Subcutaneous abdominal adipose tissue (tissue), 5 donors: ENCODE data around the gene PDZRN3.

Source experiments
- H3K27ac ChIP-seq: one replicate; pipeline ENCODE4 v1.7.0; 2013; ENCODE audit warnings: low read depth, mild to moderate bottlenecking, inconsistent platforms, low read length, moderate library complexity
- H3K27me3 ChIP-seq, 5 donors: one replicate each; pipeline ENCODE4 v1.7.0; 2013; ENCODE audit warnings: low read length in 5 of 5, inconsistent platforms in 1 of 5; ENCODE audit not compliant: control insufficient read depth in 5 of 5, insufficient read depth in 4 of 5
- H3K36me3 ChIP-seq, 5 donors: one replicate each; pipeline ENCODE4 v1.7.0; 2013; ENCODE audit warnings: low read length in 5 of 5; ENCODE audit not compliant: control insufficient read depth in 5 of 5, insufficient read depth in 5 of 5
- H3K4me1 ChIP-seq, 5 donors: one replicate each; pipeline ENCODE4 v1.7.0; 2013; ENCODE audit warnings: low read length in 5 of 5, mild to moderate bottlenecking in 3 of 5, moderate library complexity in 1 of 5; ENCODE audit not compliant: control insufficient read depth in 5 of 5, insufficient read depth in 5 of 5
- H3K4me3 ChIP-seq, 5 donors: one replicate each; pipeline ENCODE4 v1.7.0; 2013; ENCODE audit warnings: low read length in 5 of 5, low read depth in 1 of 5
- H3K9ac ChIP-seq, 5 donors: one replicate each; pipeline ENCODE4 v1.7.0; 2013; ENCODE audit warnings: low read length in 5 of 5, mild to moderate bottlenecking in 4 of 5, moderate library complexity in 3 of 5
- H3K9me3 ChIP-seq, 5 donors: one replicate each; pipeline ENCODE4 v1.7.0; 2013; ENCODE audit warnings: low read length in 5 of 5; ENCODE audit not compliant: control insufficient read depth in 5 of 5
- donor health status: healthy.
- donor health status: healthy.
- donor health status: healthy.
- donor health status: healthy.
- donor health status: healthy.

Gene PDZRN3

GRCh38 chr3:73351423-73352071 is 273.2 kb downstream of the PDZRN3 start:
- Histone ChIP-seq H3K4me3 (no peak overlapping the region), H3K36me3 (no peaks in the 10 kb centered on the region), H3K9me3 (no peaks in the 10 kb centered on the region), H3K9ac (no peak overlapping the region), H3K27ac (no peak overlapping the region), H3K4me1 (peaks cover 0 to 14% (median 10%) of the 10 kb centered on the region in 5 donors), H3K27me3 (peaks cover 0 to 5% (median 0%) of the 10 kb centered on the region in 5 donors)

DNA sequence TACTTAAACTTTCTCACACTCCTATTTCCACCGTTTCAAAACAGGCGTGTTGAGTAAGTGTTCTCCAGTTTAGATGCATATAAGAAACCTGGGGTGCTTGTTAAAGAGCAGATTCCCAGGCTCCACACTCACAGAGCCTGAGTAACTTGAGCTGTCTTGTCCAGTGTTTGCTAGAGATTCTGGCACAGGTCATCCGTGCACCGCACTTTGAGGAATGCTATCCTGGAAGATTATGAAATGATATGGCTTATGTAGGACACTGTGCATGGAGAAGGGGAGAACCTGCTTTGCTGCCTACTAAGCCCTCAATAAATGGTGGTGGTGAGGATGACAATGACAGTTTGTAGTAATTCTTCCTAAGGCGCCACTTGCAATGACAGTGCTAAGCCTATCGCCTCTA is 273.7 kb downstream of the PDZRN3 start:
- Histone ChIP-seq H3K4me3 (no peak overlapping the region), H3K9me3 (no peaks in the 10 kb centered on the region), H3K27me3 (peaks cover 0 to 5% (median 0%) of the 10 kb centered on the region in 5 donors), H3K4me1 (peaks cover 0 to 14% (median 10%) of the 10 kb centered on the region in 5 donors), H3K27ac (no peak overlapping the region), H3K9ac (no peak overlapping the region), H3K36me3 (no peaks in the 10 kb centered on the region)

- H3K9me3 ChIP-seq: no peaks in the 10 kb centered on the region
- H3K4me3 ChIP-seq: no peak overlapping the region
- no peak overlapping the region for H3K27ac ChIP-seq
- H3K4me1 ChIP-seq: peaks cover 0 to 14% (median 10%) of the 10 kb centered on the region in 5 donors
- H3K27me3 ChIP-seq: peaks cover 0 to 5% (median 0%) of the 10 kb centered on the region in 5 donors
- H3K9ac ChIP-seq: no peak overlapping the region
- H3K36me3 ChIP-seq: no peaks in the 10 kb centered on the region
Measured at GRCh38 chr3:73349657-73350056, 275.1 kb downstream of the PDZRN3 start.

DNA sequence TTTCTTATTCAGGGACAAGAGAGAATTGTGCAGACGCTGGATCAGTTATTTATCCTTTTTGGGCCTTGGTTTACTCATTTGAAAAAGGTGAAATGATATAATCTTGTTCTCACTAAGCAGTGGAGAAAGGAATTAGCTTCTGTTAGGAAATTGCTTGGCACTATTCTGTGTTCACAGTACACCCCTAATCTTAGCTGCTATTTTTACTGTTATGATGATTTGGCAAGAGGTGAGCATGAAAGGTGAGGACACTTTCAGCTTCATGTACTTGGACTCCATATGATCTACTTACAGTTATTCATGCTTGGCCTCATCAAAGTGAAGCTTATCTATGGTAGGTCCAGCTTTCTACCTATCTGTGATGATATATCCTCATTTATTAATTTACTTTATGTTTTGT is 282.7 kb downstream of the PDZRN3 start:
- H3K27ac ChIP-seq: no peak overlapping the region
- peaks cover 0 to 3% (median 0%) of the 10 kb centered on the region in 5 donors for H3K9me3 ChIP-seq
- H3K9ac ChIP-seq: no peak overlapping the region
- no peaks in the 10 kb centered on the region for H3K27me3 ChIP-seq
- no peaks in the 10 kb centered on the region for H3K4me1 ChIP-seq
- H3K36me3 ChIP-seq: no peaks in the 10 kb centered on the region
- no peak overlapping the region for H3K4me3 ChIP-seq

DNA sequence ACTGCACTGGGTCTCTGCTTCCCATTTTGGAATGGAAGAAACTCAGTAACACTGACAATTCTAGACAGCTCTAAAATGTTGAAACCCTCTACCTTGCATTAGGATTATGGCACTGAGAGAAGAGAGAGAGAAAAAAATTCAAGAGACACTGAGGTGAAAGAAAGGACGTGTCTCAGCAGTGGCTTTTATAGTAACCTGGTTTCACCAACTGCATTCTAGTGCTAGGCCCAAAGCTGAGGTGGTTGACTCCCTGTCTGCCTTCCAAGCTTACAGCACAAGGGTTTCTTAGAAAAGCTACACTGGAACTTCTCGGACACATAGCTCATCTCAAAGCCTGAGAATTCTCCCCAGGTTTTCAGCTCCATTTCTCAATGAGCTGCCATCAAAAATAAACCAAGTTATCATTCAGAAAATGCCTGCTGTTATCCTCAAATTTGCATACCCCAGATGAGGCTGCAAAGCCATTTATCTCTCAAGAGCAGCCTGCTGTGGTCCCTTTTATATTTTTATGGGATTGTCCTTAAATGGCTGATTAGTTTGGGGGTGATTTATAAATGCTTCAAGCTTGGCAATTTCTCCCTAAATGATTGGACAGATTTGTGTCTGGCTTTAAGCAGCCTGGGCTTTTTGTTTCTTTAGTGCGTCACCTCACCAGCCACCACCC is 283.3 kb downstream of the PDZRN3 start:
- no peak overlapping the region for H3K27ac ChIP-seq
- no peak overlapping the region for H3K9ac ChIP-seq

DNA sequence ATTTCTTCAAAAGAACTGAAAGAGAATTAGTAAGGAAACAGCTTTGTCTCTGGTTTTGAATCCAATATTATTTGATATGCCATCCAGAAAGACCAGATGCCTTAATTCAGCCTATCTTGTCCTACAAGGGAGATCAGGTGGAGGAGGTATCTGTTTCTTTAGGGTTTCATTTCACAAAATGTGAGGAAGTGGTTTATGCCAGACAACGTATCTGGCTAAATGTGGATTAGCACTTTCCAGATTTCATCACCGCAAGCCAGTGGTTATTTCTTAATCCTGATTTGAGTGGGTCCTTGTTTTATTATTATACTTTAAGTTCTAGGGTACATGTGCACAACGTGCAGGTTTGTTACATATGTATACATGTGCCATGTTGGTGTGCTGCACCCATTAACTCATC is 292.2 kb downstream of the PDZRN3 start:
- Histone ChIP-seq H3K4me3 (no peak overlapping the region), H3K27ac (no peak overlapping the region), H3K27me3 (no peaks in the 10 kb centered on the region), H3K9me3 (no peaks in the 10 kb centered on the region), H3K36me3 (no peaks in the 10 kb centered on the region), H3K4me1 (no peaks in the 10 kb centered on the region), H3K9ac (no peak overlapping the region)

More for the DNA sequence above, 283.3 kb downstream of the PDZRN3 start:
- Histone ChIP-seq H3K4me1 (no peaks in the 10 kb centered on the region), H3K9me3 (peaks cover 0 to 3% (median 0%) of the 10 kb centered on the region in 5 donors), H3K4me3 (no peak overlapping the region), H3K27me3 (no peaks in the 10 kb centered on the region), H3K36me3 (no peaks in the 10 kb centered on the region)
